OCI-LY7 (cell line): ENCODE measurements around the gene ARHGEF40.

Experiments
- EZH2phosphoT487 ChIP-seq: fragments of 200-600 bp; sonication (generic); IDR thresholded peaks from 2 replicates; pipeline ENCODE4 v1.6.1; 2018; ENCODE audit warnings: low read depth, borderline replicate concordance, mild to moderate bottlenecking, mixed run types, antibody characterized with exemption, low read length, moderate library complexity, mixed read lengths
- TF ChIP-seq, protein P1 (sequence below): fragments of 200-600 bp; sonication (generic); conservative IDR thresholded peaks from 2 replicates; pipeline ENCODE4 v1.5.1; 2014; ENCODE audit warnings: mild to moderate bottlenecking, antibody characterized with exemption, low read length, moderate library complexity, mixed read lengths

DNA sequence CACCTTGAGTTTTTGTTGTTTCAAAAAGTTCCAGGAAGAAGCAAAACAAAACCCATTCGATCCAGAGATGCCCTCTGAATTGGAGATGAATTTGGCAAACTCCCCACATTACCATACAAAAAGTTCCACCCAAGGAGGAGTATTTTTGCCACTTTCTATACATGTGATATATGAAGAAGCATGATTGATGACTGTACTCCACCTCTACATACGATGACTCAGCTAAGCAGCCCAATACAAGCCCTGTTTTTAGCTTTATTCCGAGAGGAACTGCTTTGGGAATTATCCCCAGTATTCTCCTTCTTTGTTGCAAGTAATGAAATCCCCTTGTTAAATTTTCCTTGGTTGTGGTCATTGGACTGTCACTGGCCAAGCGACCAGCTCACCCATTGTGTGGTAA, 42.2 kb downstream of the ARHGEF40 start:
- TF ChIP-seq, protein P1, sequence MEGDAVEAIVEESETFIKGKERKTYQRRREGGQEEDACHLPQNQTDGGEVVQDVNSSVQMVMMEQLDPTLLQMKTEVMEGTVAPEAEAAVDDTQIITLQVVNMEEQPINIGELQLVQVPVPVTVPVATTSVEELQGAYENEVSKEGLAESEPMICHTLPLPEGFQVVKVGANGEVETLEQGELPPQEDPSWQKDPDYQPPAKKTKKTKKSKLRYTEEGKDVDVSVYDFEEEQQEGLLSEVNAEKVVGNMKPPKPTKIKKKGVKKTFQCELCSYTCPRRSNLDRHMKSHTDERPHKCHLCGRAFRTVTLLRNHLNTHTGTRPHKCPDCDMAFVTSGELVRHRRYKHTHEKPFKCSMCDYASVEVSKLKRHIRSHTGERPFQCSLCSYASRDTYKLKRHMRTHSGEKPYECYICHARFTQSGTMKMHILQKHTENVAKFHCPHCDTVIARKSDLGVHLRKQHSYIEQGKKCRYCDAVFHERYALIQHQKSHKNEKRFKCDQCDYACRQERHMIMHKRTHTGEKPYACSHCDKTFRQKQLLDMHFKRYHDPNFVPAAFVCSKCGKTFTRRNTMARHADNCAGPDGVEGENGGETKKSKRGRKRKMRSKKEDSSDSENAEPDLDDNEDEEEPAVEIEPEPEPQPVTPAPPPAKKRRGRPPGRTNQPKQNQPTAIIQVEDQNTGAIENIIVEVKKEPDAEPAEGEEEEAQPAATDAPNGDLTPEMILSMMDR, result no peak
- no peak for TF ChIP-seq EZH2phosphoT487
